Measurements from ENCODE around the gene FGF5.

DNA sequence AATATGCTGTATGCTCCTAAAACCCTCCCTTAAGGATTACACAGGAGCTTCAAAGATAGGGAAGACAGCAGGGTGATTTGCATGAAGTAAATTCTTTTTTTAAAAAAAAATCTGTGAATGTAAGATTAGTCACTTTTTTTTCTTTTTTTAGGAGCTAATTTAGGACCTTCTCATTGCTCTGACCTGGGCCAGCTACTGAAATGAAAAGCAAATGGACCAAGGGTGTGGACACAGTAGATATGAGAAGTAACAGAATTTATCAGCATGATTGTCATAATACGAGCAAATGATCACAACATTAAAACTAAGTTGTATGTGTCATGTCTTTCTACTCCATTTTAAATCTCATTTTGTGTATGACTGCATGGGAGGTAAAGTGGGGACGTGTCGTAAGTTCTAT, 6.6 kb upstream of the FGF5 start:
- TF ChIP-seq BHLHE40 (IDR thresholded peaks at IDR 0.05; ENCODE audit: borderline replicate concordance) (no peak), SUZ12 (IDR thresholded peaks at IDR 0.05) (no peak), FOXA1 (IDR thresholded peaks at IDR 0.05) (no peak), FOXM1 (IDR thresholded peaks at IDR 0.05; ENCODE audit: borderline replicate concordance) (no peak), LEF1 (IDR thresholded peaks at IDR 0.05; ENCODE audit: borderline replicate concordance) (no peak), FOXK2 (IDR thresholded peaks at IDR 0.05) (no peak), ELF4 (IDR thresholded peaks at IDR 0.05) (no peak), TARDBP (IDR thresholded peaks at IDR 0.05) (no peak), ZNF384 (IDR thresholded peaks at IDR 0.05) (no peak), HDGF (IDR thresholded peaks at IDR 0.05; ENCODE audit: borderline replicate concordance) (no peak), ARNT (IDR thresholded peaks at IDR 0.05) (no peak)
